Gastroesophageal sphincter (tissue), 3 donors: ENCODE measurements around the gene TOMM20L.
"Not testable (repeated sequence)": the region's sequence is repeated elsewhere in the genome, so short reads cannot be mapped to it uniquely, and the experiment has no call there.

Experiments used
- CTCF ChIP-seq, 4 experiments: fragments of 200-600 bp in 2 of 4; fragments of 450-650 bp in 2 of 4; sonication (generic) in 1 of 4; IDR thresholded peaks; one replicate each; pipeline ENCODE4 v1.5.1; 2017 to 2019; ENCODE audit warnings: antibody characterized with exemption in 4 of 4, mild to moderate bottlenecking in 2 of 4, moderate library complexity in 2 of 4
- EP300 ChIP-seq: sonication (generic); formaldehyde crosslinking; IDR thresholded peaks from one replicate; pipeline ENCODE4 v1.6.1; 2017; ENCODE audit warnings: antibody characterized with exemption, mild to moderate bottlenecking
- POLR2A ChIP-seq, 2 donors: fragments of 450-650 bp; IDR thresholded peaks; one replicate each; pipeline ENCODE4 v1.6.1; 2017; ENCODE audit warnings: antibody characterized with exemption in 2 of 2, mild to moderate bottlenecking in 2 of 2, moderate library complexity in 1 of 2

- TF ChIP-seq EP300; CTCF (IDR thresholded peaks at IDR 0.05); POLR2A (IDR thresholded peaks at IDR 0.05): not testable (repeated sequence)
Observed at GRCh38 chr14:58362272-58362671, 33.5 kb upstream of the TOMM20L start.
